Right atrium auricular region (tissue), 2 donors: ENCODE results near the gene POLL. TPM values are rescaled to one million over a fixed set of nuclear protein-coding genes. Genes with fewer than 3 reads are reported as not detected.

Experiments used
- DNase-seq: peaks from one replicate; pipeline ENCODE4 v3.0.0-alpha.2; 2019; ENCODE audit warnings: low spot score
- H3K27ac ChIP-seq, 2 donors: fragments of 200-600 bp; sonication (generic); 1 replicate in 1 of 2; 2 replicates in 1 of 2; pipeline ENCODE4 v1.5.1; 2016 to 2019
- H3K27me3 ChIP-seq, 2 donors: fragments of 200-600 bp; sonication (generic); one replicate each; pipeline versions ENCODE4 v1.5.1 to v1.6.0; 2017 to 2019
- H3K36me3 ChIP-seq: fragments of 200-600 bp; sonication (generic); one replicate; pipeline ENCODE4 v1.5.1; 2016
- H3K4me1 ChIP-seq, 2 donors: fragments of 200-600 bp; sonication (generic); one replicate each; pipeline versions ENCODE4 v1.5.1 to v1.6.0; 2017 to 2019
- H3K4me3 ChIP-seq, 2 donors: fragments of 200-600 bp; sonication (generic); 1 replicate in 1 of 2; 2 replicates in 1 of 2; pipeline ENCODE4 v1.5.1; 2017 to 2019; ENCODE audit warnings: mild to moderate bottlenecking in 1 of 2, moderate library complexity in 1 of 2
- H3K9me3 ChIP-seq, 2 donors: fragments of 200-600 bp; sonication (generic); one replicate each; pipeline ENCODE4 v1.5.1; 2019
- CTCF ChIP-seq, 2 donors: fragments of 200-600 bp; sonication (generic); IDR thresholded peaks; one replicate each; pipeline ENCODE4 v1.5.1; 2019; ENCODE audit warnings: antibody characterized with exemption in 2 of 2
- total RNA-seq, 2 donors: library from RNA; depleted of rRNA; stranded (reverse); fragments of >200 nt; gene quantifications; one replicate each; pipeline ENCODE4 v1.1.0, GENCODE V29; 2016

The POLL gene
- total RNA-seq, 2 donors from 2014 or later: 13.0 to 25.5 TPM

DNA sequence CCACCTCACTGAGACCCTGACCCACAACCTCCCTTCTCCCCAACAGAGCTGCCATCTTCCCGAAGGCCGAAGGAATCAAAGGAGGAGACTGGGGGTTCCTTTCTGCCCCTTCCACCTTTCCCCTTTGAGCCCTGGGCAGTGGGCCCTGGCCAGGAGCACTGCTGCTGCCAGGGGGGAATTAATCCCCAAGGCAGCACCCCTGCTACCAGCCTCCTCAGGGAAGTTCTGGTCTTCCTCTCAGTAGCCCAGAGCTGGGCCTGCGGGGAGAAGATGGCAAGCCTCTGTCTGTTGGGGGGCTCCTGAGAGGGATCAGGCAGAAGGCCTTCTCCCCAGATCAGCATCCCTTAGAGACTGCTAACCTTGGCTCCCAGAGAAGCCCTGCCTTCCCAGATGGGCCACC lies 25.6 kb upstream of the POLL start:
- Histone ChIP-seq H3K36me3 (peaks cover 47% of the 10 kb centered on the region), H3K4me1 (peaks cover 0 to 10% of the 10 kb centered on the region in 2 donors), H3K27ac (no peak overlapping the region), H3K9me3 (no peaks in the 10 kb centered on the region), H3K27me3 (no peaks in the 10 kb centered on the region), H3K4me3 (no peak overlapping the region)
- TF ChIP-seq CTCF (IDR thresholded peaks at IDR 0.05): no peak
- no peak for DNase-seq

- H3K36me3 ChIP-seq: peaks cover 50% of the 10 kb centered on the region
- no peak for TF ChIP-seq CTCF (IDR thresholded peaks at IDR 0.05)
- no peaks in the 10 kb centered on the region for H3K9me3 ChIP-seq
- DNase-seq: no peak
- H3K27me3 ChIP-seq: no peaks in the 10 kb centered on the region
- no peak overlapping the region for H3K4me3 ChIP-seq
- peaks cover 0 to 10% of the 10 kb centered on the region in 2 donors for H3K4me1 ChIP-seq
- H3K27ac ChIP-seq: no peak overlapping the region
Measured at GRCh38 chr10:101612872-101613271, 24.8 kb upstream of the POLL start.

GRCh38 chr10:101612086-101612485 lies 24.0 kb upstream of the POLL start:
- H3K9me3 ChIP-seq: no peaks in the 10 kb centered on the region
- DNase-seq: no peak
- H3K4me1 ChIP-seq: peaks cover 0 to 8% of the 10 kb centered on the region in 2 donors
- no peak for TF ChIP-seq CTCF (IDR thresholded peaks at IDR 0.05)
- no peak overlapping the region for H3K27ac ChIP-seq
- peaks cover 50% of the 10 kb centered on the region for H3K36me3 ChIP-seq
- no peak overlapping the region for H3K4me3 ChIP-seq
- no peaks in the 10 kb centered on the region for H3K27me3 ChIP-seq

- Histone ChIP-seq H3K27me3 (no peaks in the 10 kb centered on the region), H3K4me1 (peaks cover 0 to under 1% of the 10 kb centered on the region in 2 donors), H3K4me3 (no peak overlapping the region), H3K27ac (no peak overlapping the region), H3K36me3 (peaks cover 50% of the 10 kb centered on the region), H3K9me3 (no peaks in the 10 kb centered on the region)
- TF ChIP-seq CTCF (IDR thresholded peaks at IDR 0.05): no peak
- DNase-seq: no peak
Measured at GRCh38 chr10:101611096-101611905, 23.2 kb upstream of the POLL start.

- no peaks in the 10 kb centered on the region for H3K9me3 ChIP-seq
- no peak for DNase-seq
- H3K27ac ChIP-seq: no peak overlapping the region
- H3K4me3 ChIP-seq: no peak overlapping the region
- H3K27me3 ChIP-seq: no peaks in the 10 kb centered on the region
- TF ChIP-seq CTCF (IDR thresholded peaks at IDR 0.05): no peak
- H3K4me1 ChIP-seq: no peaks in the 10 kb centered on the region
- peaks cover 50% of the 10 kb centered on the region for H3K36me3 ChIP-seq
Measured at GRCh38 chr10:101609481-101609880, 21.4 kb upstream of the POLL start.

GRCh38 chr10:101607124-101607523 lies 19.1 kb upstream of the POLL start:
- Histone ChIP-seq H3K4me3 (no peak overlapping the region), H3K27ac (no peak overlapping the region), H3K9me3 (no peaks in the 10 kb centered on the region), H3K27me3 (no peaks in the 10 kb centered on the region), H3K36me3 (peaks cover 44% of the 10 kb centered on the region), H3K4me1 (no peaks in the 10 kb centered on the region)
- TF ChIP-seq CTCF (IDR thresholded peaks at IDR 0.05): no peak
- no peak for DNase-seq
